Left lung (tissue), 10 donors: ENCODE measurements around the gene LGALS9. TPM values are rescaled to one million over a fixed set of nuclear protein-coding genes. Genes with fewer than 3 reads are reported as not detected.

Source experiments
- ATAC-seq: fragments of 200-7000 bp; cut with Tn5 transposase; one replicate; pipeline ENCODE4 v1.9.1; 2020; ENCODE audit warnings: moderate library complexity
- DNase-seq, 4 donors: peaks; one replicate each; pipeline ENCODE4 v3.0.0-alpha.2; 2013 to 2020
- H3K27ac ChIP-seq, 2 donors: fragments of 200-600 bp; sonication (generic) in 1 of 2; one replicate each; pipeline versions ENCODE4 v1.5.0 to v1.8.0; 2020 to 2021
- H3K27me3 ChIP-seq, 2 donors: fragments of 200-600 bp; sonication (generic) in 1 of 2; one replicate each; pipeline versions ENCODE4 v1.5.0 to v1.8.0; 2020 to 2021
- H3K36me3 ChIP-seq, 2 donors: fragments of 200-600 bp; sonication (generic) in 1 of 2; one replicate each; pipeline versions ENCODE4 v1.5.0 to v1.8.0; 2020 to 2021
- H3K4me1 ChIP-seq, 2 donors: fragments of 200-600 bp; one replicate each; pipeline ENCODE4 v1.8.0; 2021
- H3K4me3 ChIP-seq, 2 donors: fragments of 200-600 bp; sonication (generic) in 1 of 2; one replicate each; pipeline versions ENCODE4 v1.5.0 to v1.8.0; 2020 to 2021; ENCODE audit warnings: mild to moderate bottlenecking in 1 of 2
- H3K9me3 ChIP-seq, 2 donors: fragments of 200-600 bp; sonication (generic) in 1 of 2; one replicate each; pipeline versions ENCODE4 v1.5.0 to v1.8.0; 2020 to 2021
- CTCF ChIP-seq, 2 donors: fragments of 200-600 bp; sonication (generic) in 1 of 2; IDR thresholded peaks; one replicate each; pipeline versions ENCODE4 v1.5.0 to v1.8.0; 2021; ENCODE audit warnings: antibody characterized with exemption in 2 of 2
- intact Hi-C, 2 donors: fragments of 100-400 bp; cut with DNase I; formaldehyde crosslinking; loops; one replicate each; pipeline versions ENCODE4 v1.11.2 to v1.14.2; 2022
- polyA plus RNA-seq, 6 donors: library from polyadenylated mRNA; unstranded; fragments of 120-200 nt; gene quantifications; one replicate each; pipeline ENCODE4 v1.2.1, GENCODE V29; 2013; ENCODE audit not compliant: insufficient read length in 6 of 6
- total RNA-seq, 2 donors: library from RNA; stranded (reverse); fragmentation: NEBNext Ultra II Directional; extraction: Animal tissue kit (Norgen Biotek cat#: 25700); gene quantifications; one replicate each; pipeline ENCODE4 v1.2.1, GENCODE V29; 2021
- donor health status: DM: no; HTN: yes; CAD: no.
- donor health status: DM: no; HTN: no; CAD: no.

LGALS9 gene
- total and polyA plus RNA-seq, 8 donors: 18.1 to 149 (median 23.4) TPM

- intact Hi-C loops: loop anchor here (5.0 to 10.0 kb wide), 2 partner anchors 97 to 100 kb away; no protein-coding TSS in a partner anchor
- no peaks in the 10 kb centered on the region for H3K4me1 ChIP-seq
- DNase-seq: no peak
These were observed 26.6 kb downstream of the LGALS9 start for GRCh38 chr17:27657620-27658019.

GRCh38 chr17:27659683-27660082, 28.7 kb downstream of the LGALS9 start:
- no peak overlapping the region for H3K4me3 ChIP-seq
- no peak overlapping the region for H3K27ac ChIP-seq
- no peaks in the 10 kb centered on the region for H3K27me3 ChIP-seq
- intact Hi-C loops: loop anchor here (5.0 to 10.0 kb wide), 3 partner anchors 95 to 215 kb away; no protein-coding TSS in a partner anchor
- TF ChIP-seq CTCF (IDR thresholded peaks at IDR 0.05): no peak
- DNase-seq (no peak), ATAC-seq (no peak)
- no peaks in the 10 kb centered on the region for H3K9me3 ChIP-seq
- H3K36me3 ChIP-seq: no peaks in the 10 kb centered on the region
- H3K4me1 ChIP-seq: no peaks in the 10 kb centered on the region

More at GRCh38 chr17:27657620-27658019, 26.6 kb downstream of the LGALS9 start:
- no peaks in the 10 kb centered on the region for H3K36me3 ChIP-seq
- no peaks in the 10 kb centered on the region for H3K27me3 ChIP-seq
- H3K27ac ChIP-seq: no peak overlapping the region
- no peaks in the 10 kb centered on the region for H3K9me3 ChIP-seq
- ATAC-seq: no peak
- TF ChIP-seq CTCF (IDR thresholded peaks at IDR 0.05): no peak
- no peak overlapping the region for H3K4me3 ChIP-seq

GRCh38 chr17:27660436-27660835, 29.4 kb downstream of the LGALS9 start:
- DNase-seq (no peak), ATAC-seq (no peak)
- H3K27me3 ChIP-seq: no peaks in the 10 kb centered on the region
- intact Hi-C loops: loop anchor here in 1 of 2 donors (10.0 kb wide), 1 partner anchor 214 kb away; no protein-coding TSS in a partner anchor
- H3K27ac ChIP-seq: no peak overlapping the region
- H3K4me1 ChIP-seq: no peaks in the 10 kb centered on the region
- no peaks in the 10 kb centered on the region for H3K9me3 ChIP-seq
- no peak for TF ChIP-seq CTCF (IDR thresholded peaks at IDR 0.05)
- no peaks in the 10 kb centered on the region for H3K36me3 ChIP-seq
- H3K4me3 ChIP-seq: no peak overlapping the region

- TF ChIP-seq CTCF (IDR thresholded peaks at IDR 0.05): no peak
These were observed 33.1 kb downstream of the LGALS9 start for GRCh38 chr17:27663936-27664605.

GRCh38 chr17:27664606-27664965, 33.6 kb downstream of the LGALS9 start:
- DNase-seq: no peak
- Histone ChIP-seq H3K9me3 (no peaks in the 10 kb centered on the region), H3K27ac (no peak overlapping the region), H3K36me3 (no peaks in the 10 kb centered on the region), H3K4me1 (no peaks in the 10 kb centered on the region), H3K27me3 (no peaks in the 10 kb centered on the region), H3K4me3 (no peak overlapping the region)
- intact Hi-C loops: loop anchor here in 1 of 2 donors (10.0 kb wide), 1 partner anchor 210 kb away; no protein-coding TSS in a partner anchor
- ATAC-seq: no peak
- no peak for TF ChIP-seq CTCF (IDR thresholded peaks at IDR 0.05)

More at GRCh38 chr17:27663936-27664605, 33.1 kb downstream of the LGALS9 start:
- Histone ChIP-seq H3K4me3 (no peak overlapping the region), H3K4me1 (no peaks in the 10 kb centered on the region), H3K9me3 (no peaks in the 10 kb centered on the region), H3K27ac (no peak overlapping the region), H3K27me3 (no peaks in the 10 kb centered on the region), H3K36me3 (no peaks in the 10 kb centered on the region)
- ATAC-seq (no peak), DNase-seq (no peak)
- intact Hi-C loops: loop anchor here in 1 of 2 donors (10.0 kb wide), 1 partner anchor 211 kb away; no protein-coding TSS in a partner anchor
